Trophoblast cell (in vitro differentiated cells and primary cell): Measurements from ENCODE around the gene AKNA.

ENCODE experiments used
- DNase-seq, 2 donors: peaks; one replicate each; pipeline ENCODE4 v3.0.0-alpha.2; 2016
- H2AFZ ChIP-seq: 2 replicates; pipeline ENCODE4 v1.6.1; 2013; ENCODE audit warnings: low read length, moderate library complexity, mild to moderate bottlenecking; ENCODE audit not compliant: insufficient read depth, poor library complexity
- H2AK5ac ChIP-seq: 2 replicates; pipeline ENCODE4 v1.6.1; 2013; ENCODE audit warnings: mild to moderate bottlenecking, low read length
- H2BK120ac ChIP-seq: 2 replicates; pipeline ENCODE4 v1.6.1; 2013; ENCODE audit warnings: low read length, mild to moderate bottlenecking, moderate library complexity; ENCODE audit not compliant: insufficient read depth, poor library complexity
- H2BK12ac ChIP-seq: 2 replicates; pipeline ENCODE4 v1.6.1; 2013; ENCODE audit warnings: mild to moderate bottlenecking, low read length, moderate library complexity
- H2BK5ac ChIP-seq: 2 replicates; pipeline ENCODE4 v1.6.1; 2013; ENCODE audit warnings: low read length, low read depth, moderate library complexity, mild to moderate bottlenecking; ENCODE audit not compliant: poor library complexity
- H3K14ac ChIP-seq: 2 replicates; pipeline ENCODE4 v1.6.1; 2013; ENCODE audit warnings: mild to moderate bottlenecking, low read length
- H3K18ac ChIP-seq: 2 replicates; pipeline ENCODE4 v1.6.1; 2013; ENCODE audit warnings: mild to moderate bottlenecking, low read length
- H3K23ac ChIP-seq: 2 replicates; pipeline ENCODE4 v1.6.1; 2013; ENCODE audit warnings: low read length
- H3K27ac ChIP-seq: 2 replicates; pipeline ENCODE4 v1.5.1; 2013; ENCODE audit warnings: low read depth, mild to moderate bottlenecking, inconsistent platforms, low read length, moderate library complexity
- H3K27me3 ChIP-seq: 2 replicates; pipeline ENCODE4 v1.6.1; 2013; ENCODE audit warnings: inconsistent platforms, mild to moderate bottlenecking, low read length, moderate library complexity; ENCODE audit not compliant: insufficient read depth
- H3K36me3 ChIP-seq, 2 experiments: 1 replicate in 1 of 2; 2 replicates in 1 of 2; pipeline ENCODE4 v1.6.1; 2013; ENCODE audit warnings: low read length in 2 of 2, mild to moderate bottlenecking in 2 of 2, moderate library complexity in 1 of 2; ENCODE audit not compliant: insufficient read depth in 2 of 2, control insufficient read depth in 1 of 2
- H3K4ac ChIP-seq: 2 replicates; pipeline ENCODE4 v1.6.1; 2013; ENCODE audit warnings: low read depth, mild to moderate bottlenecking, low read length, moderate library complexity
- H3K4me1 ChIP-seq, 2 experiments: 1 replicate in 1 of 2; 2 replicates in 1 of 2; pipeline ENCODE4 v1.6.1; 2013; ENCODE audit warnings: low read length in 2 of 2, mild to moderate bottlenecking in 2 of 2, moderate library complexity in 1 of 2; ENCODE audit not compliant: insufficient read depth in 2 of 2, control insufficient read depth in 1 of 2
- H3K4me2 ChIP-seq: 2 replicates; pipeline ENCODE4 v1.6.1; 2013; ENCODE audit warnings: inconsistent platforms, mild to moderate bottlenecking, low read length, moderate library complexity
- H3K4me3 ChIP-seq: 2 replicates; pipeline ENCODE4 v1.5.1; 2013; ENCODE audit warnings: mild to moderate bottlenecking, low read depth, low read length, inconsistent platforms
- H3K79me1 ChIP-seq: one replicate; pipeline ENCODE4 v1.6.1; 2013; ENCODE audit warnings: low read length
- H3K79me2 ChIP-seq: 2 replicates; pipeline ENCODE4 v1.6.1; 2013; ENCODE audit warnings: low read length, mild to moderate bottlenecking; ENCODE audit not compliant: control insufficient read depth, insufficient read depth, poor library complexity
- H3K9ac ChIP-seq: 2 replicates; pipeline ENCODE4 v1.6.1; 2013; ENCODE audit warnings: mild to moderate bottlenecking, low read length
- H3K9me3 ChIP-seq: 2 replicates; pipeline ENCODE4 v1.6.1; 2013; ENCODE audit warnings: low read depth, mild to moderate bottlenecking, control low read depth, inconsistent platforms, low read length; ENCODE audit not compliant: insufficient read depth
- H4K12ac ChIP-seq: 2 replicates; pipeline ENCODE4 v1.6.1; 2013; ENCODE audit warnings: low read depth, mild to moderate bottlenecking, low read length, moderate library complexity
- H4K8ac ChIP-seq: 2 replicates; pipeline ENCODE4 v1.6.1; 2013; ENCODE audit warnings: low read depth, mild to moderate bottlenecking, low read length, moderate library complexity
- H4K91ac ChIP-seq: one replicate; pipeline ENCODE4 v1.6.1; 2013; ENCODE audit warnings: low read depth, mild to moderate bottlenecking, low read length, moderate library complexity
- WGBS: extraction: QIAGEN DNeasy Blood & Tissue Kit; methylation state at CpG from one replicate; pipeline ENCODE4 v1.1.7; 2013; ENCODE audit warnings: missing lambda C conversion rate; ENCODE audit not compliant: insufficient read length, insufficient coverage; ENCODE audit errors: extremely low coverage; 5-methylcytosine and 5-hydroxymethylcytosine counted together

Gene AKNA

DNA sequence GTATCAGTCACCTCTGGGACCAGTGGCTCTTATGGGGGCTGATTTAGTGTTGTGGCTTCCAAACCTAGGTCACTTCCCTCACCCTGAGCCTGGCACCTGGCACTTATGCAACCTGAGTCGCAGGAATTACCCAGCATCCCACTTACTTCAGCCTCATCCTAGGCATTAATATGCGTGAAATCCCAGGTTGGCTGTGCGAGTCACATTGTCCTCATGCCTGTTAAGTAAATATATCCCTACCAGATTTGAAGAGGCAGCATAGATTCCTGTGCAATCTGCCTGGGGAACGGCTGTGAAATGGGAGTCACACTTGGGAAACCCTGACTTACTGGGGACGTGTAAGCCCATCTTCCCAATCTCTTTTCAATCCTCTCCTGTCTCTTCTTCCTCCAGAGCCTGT lies 42.7 kb upstream of the AKNA start:
- Histone ChIP-seq H2BK12ac (no peak overlapping the region), H3K4me3 (no peak overlapping the region), H2BK5ac (no peak overlapping the region), H3K23ac (no peak overlapping the region), H3K79me1 (no peaks in the 10 kb centered on the region), H3K4ac (no peak overlapping the region), H3K14ac (no peak overlapping the region), H3K27ac (no peak overlapping the region), H4K91ac (no peak overlapping the region), H2BK120ac (no peak overlapping the region), H3K9me3 (no peaks in the 10 kb centered on the region), H3K4me1 (no peaks in the 10 kb centered on the region), H2AFZ (no peak overlapping the region), H3K18ac (no peak overlapping the region), H4K8ac (no peak overlapping the region), H3K9ac (no peak overlapping the region), H4K12ac (no peak overlapping the region), H3K27me3 (no peaks in the 10 kb centered on the region), H3K4me2 (no peak overlapping the region), H3K79me2 (no peaks in the 10 kb centered on the region), H2AK5ac (no peak overlapping the region), H3K36me3 (no peaks in the 10 kb centered on the region)
- no peak for DNase-seq
- WGBS = no CpG with 5 or more reads among the region's 5 CpGs

DNA sequence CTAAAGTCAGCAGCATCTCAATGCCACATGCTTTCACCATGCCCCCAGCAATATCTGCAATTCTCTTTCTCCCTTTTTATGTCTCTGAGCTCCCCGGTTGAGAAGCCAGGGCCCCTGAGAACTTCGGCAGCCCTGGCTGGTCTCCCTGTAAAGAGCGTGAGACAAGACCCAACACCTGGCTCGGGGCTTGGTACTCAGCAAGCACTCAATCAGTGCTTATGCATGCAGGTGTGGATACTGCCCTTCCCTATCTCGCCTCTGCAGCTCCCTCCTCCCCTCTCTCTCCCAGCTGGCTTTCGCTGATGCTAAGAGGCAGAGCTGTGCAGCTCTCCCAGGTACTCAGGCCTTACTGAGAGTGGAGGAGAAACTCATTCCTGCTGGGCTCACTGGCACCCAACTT lies 41.7 kb upstream of the AKNA start:
- Histone ChIP-seq H3K27ac (no peak overlapping the region), H4K8ac (no peak overlapping the region), H2BK5ac (no peak overlapping the region), H4K12ac (no peak overlapping the region), H3K4me3 (no peak overlapping the region), H3K23ac (no peak overlapping the region), H2AFZ (no peak overlapping the region), H3K4ac (no peak overlapping the region), H2BK12ac (no peak overlapping the region), H3K27me3 (no peaks in the 10 kb centered on the region), H3K79me1 (no peaks in the 10 kb centered on the region), H3K14ac (no peak overlapping the region), H4K91ac (no peak overlapping the region), H3K4me2 (no peak overlapping the region), H3K4me1 (no peaks in the 10 kb centered on the region), H3K9me3 (no peaks in the 10 kb centered on the region), H2BK120ac (no peak overlapping the region), H3K18ac (no peak overlapping the region), H3K79me2 (no peaks in the 10 kb centered on the region), H3K36me3 (no peaks in the 10 kb centered on the region), H2AK5ac (no peak overlapping the region), H3K9ac (no peak overlapping the region)
- no CpG with 5 or more reads among the region's 6 CpGs for whole genome bisulfite sequencing
- no peak for DNase-seq

DNA sequence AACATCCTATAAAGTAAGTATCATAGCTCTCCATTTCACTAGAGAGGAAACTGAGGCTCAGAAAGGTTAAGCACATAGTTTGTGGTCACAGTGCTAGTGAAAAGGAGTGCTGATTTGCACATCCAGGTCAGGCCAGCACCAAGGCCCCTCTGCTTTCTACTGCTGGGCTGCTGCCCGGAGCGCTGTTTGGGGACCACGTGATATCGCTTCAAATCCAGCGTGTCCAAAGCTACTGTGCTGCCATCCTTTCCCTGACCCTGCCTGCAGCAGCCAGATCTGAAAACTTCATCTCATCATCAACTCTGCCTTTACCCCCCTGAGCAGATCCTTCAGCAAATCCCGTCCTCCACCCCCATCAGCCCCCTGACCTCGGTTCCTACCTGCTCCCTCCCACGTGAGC lies 40.7 kb upstream of the AKNA start:
- Histone ChIP-seq H3K4me3 (no peak overlapping the region), H3K23ac (no peak overlapping the region), H3K9ac (no peak overlapping the region), H3K27ac (no peak overlapping the region), H4K12ac (no peak overlapping the region), H4K8ac (no peak overlapping the region), H3K18ac (no peak overlapping the region), H2BK12ac (no peak overlapping the region), H2AFZ (no peak overlapping the region), H2BK120ac (no peak overlapping the region), H3K36me3 (no peaks in the 10 kb centered on the region), H3K4ac (no peak overlapping the region), H3K9me3 (no peaks in the 10 kb centered on the region), H3K14ac (no peak overlapping the region), H3K4me2 (no peak overlapping the region), H3K79me1 (no peaks in the 10 kb centered on the region), H3K27me3 (no peaks in the 10 kb centered on the region), H2BK5ac (no peak overlapping the region), H4K91ac (no peak overlapping the region), H2AK5ac (no peak overlapping the region), H3K79me2 (no peaks in the 10 kb centered on the region), H3K4me1 (no peaks in the 10 kb centered on the region)
- WGBS = no CpG with 5 or more reads among the region's 8 CpGs
- no peak for DNase-seq

DNA sequence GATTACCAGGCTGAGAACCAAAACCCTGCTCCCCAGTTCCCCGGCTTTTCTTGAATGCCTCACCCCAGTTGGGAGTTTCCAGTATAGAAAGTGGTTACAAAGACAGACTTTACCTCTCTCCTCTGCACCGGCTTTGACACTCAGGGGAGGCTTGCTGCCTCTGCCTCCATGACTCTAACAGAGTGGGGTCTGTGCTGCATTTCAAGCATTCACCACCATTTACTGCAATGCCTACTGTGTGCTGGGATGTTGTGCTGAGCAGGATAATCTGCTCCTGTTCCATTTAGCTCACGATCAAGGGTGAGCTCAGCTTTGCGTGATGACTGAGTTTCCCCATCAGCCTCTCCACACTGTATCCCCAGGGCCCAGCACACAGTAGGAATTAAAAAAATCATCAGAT lies 39.9 kb upstream of the AKNA start:
- H3K27ac ChIP-seq = no peak overlapping the region
- no peak overlapping the region for H2BK12ac ChIP-seq
- no peak overlapping the region for H3K9ac ChIP-seq
- H3K23ac ChIP-seq = no peak overlapping the region
- H4K12ac ChIP-seq = no peak overlapping the region
- no peaks in the 10 kb centered on the region for H3K79me1 ChIP-seq
- DNase-seq = no peak
- H2BK5ac ChIP-seq = no peak overlapping the region
- no peak overlapping the region for H3K18ac ChIP-seq
- no peak overlapping the region for H2BK120ac ChIP-seq
- H3K79me2 ChIP-seq = no peaks in the 10 kb centered on the region
- H3K14ac ChIP-seq = no peak overlapping the region
- H3K4me3 ChIP-seq = no peak overlapping the region
- H3K4ac ChIP-seq = no peak overlapping the region
- no peaks in the 10 kb centered on the region for H3K4me1 ChIP-seq
- H3K9me3 ChIP-seq = no peaks in the 10 kb centered on the region
- H2AK5ac ChIP-seq = no peak overlapping the region
- no peaks in the 10 kb centered on the region for H3K36me3 ChIP-seq
- no peak overlapping the region for H2AFZ ChIP-seq
- no CpG with 5 or more reads among the region's 4 CpGs for WGBS
- no peak overlapping the region for H3K4me2 ChIP-seq
- H3K27me3 ChIP-seq = no peaks in the 10 kb centered on the region
- no peak overlapping the region for H4K91ac ChIP-seq
- H4K8ac ChIP-seq = no peak overlapping the region
